NCI-H1436 (cell line): ENCODE data around the gene ADK.
A peak's percentile ranks its signal among the peaks of the same experiment; 100 is the strongest.
"Not testable (repeated sequence)": the region's sequence is repeated elsewhere in the genome, so short reads cannot be mapped to it uniquely, and the experiment has no call there.

Source experiments
- DNase-seq: peaks from one replicate; lab custom pipeline; 2025; lab: John Stamatoyannopoulos, UW

Gene ADK

DNA sequence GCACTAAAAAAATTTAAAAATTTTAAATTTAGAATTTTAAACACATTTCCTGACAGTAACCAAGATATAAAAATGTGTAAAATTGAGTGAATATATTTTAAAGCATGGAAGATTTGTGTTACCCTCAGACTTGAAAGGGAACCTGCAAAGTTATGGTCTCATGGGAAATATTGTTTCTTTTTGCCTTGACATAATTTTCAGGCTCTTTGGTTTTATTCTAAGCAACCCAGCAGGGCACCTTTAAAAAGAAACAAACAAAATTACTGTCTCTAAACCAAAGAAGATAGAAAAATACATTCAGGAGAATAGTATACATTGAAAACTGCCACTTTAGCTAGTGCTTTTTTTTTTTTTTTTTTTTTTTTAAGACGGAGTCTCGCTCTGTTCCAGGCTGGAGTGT, 87.5 kb downstream of the ADK start:
- no peak for DNase-seq

DNA sequence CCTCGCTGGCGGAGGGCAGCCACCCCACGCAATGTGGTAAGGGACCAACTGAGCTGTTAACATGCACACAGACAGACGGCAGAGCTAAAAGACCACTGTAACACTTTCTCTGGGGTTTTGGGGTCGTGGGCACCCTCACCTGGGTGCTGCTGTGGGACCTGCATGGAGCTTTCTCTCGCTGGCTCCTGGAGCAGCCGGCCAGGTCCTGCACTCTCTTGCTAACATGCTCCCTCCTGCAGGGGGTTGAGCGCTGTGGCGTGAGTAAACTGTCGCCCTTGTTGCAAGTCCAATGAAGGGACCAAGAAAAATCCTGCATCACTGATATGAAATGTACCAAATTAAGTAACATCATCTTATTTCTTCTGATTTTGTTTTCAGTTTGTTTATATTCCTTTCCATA, 92.0 kb downstream of the ADK start:
- no peak for DNase-seq

DNA sequence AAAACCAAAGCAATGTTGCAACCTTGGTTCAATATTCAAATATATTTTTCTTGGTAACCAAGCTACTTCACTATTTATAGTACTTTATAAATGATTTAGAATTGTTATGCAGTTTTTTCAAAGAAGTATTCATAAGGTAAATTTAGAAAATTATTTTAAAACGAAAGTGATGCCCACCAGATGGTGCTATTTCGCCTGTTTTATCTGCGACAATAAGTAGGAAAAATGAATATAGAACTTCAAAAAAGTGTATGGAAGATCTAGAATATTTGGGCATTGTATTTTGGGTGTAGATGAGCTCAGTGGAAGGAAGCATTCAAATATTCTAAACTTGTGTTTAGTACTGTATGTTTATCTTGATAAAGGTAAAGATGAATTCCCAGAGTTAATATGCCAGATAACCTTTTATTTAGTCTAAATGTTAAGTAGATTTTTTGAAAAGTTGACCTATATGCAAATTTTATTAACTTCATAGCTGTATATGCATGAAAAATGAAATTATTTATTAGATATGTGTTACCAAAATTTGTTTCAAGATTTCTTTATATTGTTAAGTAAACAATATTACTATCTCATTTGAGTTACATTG, 93.2 kb downstream of the ADK start:
- peak; percentile 21 for DNase-seq

DNA sequence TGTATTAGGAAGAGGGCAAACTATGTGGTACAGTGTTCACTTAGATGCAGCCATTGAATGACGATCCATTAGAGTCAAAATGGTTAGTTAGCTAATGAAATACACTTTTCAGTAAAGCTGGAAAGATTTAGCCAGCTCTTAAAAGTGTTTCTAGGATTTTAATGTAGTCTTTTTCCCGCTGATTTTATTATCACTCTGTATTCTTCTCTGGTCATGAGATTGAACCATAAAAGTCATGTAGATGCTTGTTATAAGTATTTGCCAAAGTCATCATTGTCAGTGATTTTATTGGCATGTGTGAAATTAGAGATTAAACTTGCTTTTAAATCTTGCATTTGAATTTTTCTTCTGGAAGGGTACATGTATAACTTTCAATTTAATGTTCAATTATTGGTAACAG, 93.8 kb downstream of the ADK start:
- no peak for DNase-seq

DNA sequence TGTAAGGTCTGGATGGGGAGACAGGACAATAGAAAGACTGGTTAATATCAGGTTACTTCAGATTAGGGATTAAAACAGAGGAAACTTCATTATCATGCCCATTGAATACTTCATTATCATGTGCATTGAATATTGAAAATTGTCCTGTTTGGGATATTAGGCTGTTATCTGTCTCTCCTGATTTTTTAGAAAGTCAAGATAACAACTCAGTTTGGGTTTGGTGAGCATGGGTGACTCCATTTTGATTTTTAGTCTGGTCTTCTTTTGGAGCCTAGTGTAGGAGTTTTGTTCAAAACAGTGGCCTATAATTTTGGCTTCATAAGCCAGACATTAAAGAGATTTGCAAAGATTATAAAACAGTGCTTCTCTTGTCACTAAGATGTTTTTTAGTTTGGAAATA, 95.5 kb downstream of the ADK start:
- no peak for DNase-seq

GRCh38 chr10:74249865-74250264, 98.8 kb downstream of the ADK start:
- DNase-seq, result no peak

DNA sequence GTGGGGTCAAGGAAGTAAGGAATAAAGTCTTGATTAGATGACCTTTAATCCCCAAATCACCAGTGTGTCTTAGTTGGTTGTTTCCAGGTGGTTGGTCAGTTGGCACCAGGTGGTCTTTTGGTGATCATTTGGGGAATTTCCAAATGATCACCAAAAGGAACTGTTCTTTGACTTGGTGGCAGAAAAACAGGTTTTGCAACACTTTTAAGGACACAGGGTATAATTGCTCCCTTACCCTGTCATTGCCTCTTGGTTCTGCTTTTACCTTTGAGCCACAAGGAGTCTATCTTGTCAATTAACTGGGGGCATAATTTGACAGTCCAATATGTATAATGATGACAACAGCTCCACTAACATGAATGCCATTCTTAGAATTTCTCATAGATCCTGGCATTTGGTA, 104.2 kb downstream of the ADK start:
- DNase-seq, result no peak

DNA sequence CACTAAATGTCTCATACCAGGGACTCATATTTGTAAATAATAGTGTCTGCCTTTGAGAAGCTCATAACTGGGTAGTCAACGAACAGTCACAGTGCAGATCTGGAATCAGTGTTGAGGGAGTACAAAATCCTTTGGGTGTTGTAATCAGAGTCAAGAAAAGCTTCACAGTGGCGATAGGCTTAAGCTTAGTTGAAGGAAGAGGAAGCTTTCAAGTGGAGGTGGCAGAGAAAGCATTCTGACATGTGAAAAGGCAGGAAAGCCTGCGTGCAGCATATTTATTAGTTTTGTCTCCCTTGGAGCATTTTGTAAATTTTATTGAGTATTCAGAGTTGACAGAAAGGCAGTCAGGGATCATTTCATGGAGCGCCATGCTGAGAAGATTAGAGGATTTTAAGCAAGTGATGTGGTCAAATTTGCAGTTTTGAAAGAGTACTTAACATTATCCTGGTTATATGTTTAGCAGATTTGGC, 104.9 kb downstream of the ADK start:
- no peak for DNase-seq

- no peak for DNase-seq
Observed at GRCh38 chr10:74262856-74263255, 111.8 kb downstream of the ADK start.

DNA sequence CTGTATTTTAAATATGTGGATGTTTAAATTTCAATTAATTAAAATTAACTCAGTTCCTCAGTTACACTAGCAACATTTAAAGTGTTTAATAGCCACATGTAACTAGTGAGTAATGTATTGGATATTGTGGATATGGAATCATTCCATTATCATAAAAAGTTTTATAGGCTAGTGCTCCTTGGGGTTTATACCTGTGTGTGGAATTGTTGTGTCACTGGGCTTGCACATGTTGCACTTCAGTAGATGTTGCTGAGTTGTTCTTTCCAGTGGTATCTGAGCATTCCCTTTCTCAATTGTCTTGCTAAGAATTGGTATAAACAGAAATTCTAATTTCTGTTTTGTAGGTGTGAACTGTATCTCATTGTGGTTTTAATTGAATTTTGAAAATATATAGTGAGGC, 113.0 kb downstream of the ADK start:
- no peak for DNase-seq

GRCh38 chr10:74272288-74272687, 121.3 kb downstream of the ADK start:
- DNase-seq, result no peak

DNA sequence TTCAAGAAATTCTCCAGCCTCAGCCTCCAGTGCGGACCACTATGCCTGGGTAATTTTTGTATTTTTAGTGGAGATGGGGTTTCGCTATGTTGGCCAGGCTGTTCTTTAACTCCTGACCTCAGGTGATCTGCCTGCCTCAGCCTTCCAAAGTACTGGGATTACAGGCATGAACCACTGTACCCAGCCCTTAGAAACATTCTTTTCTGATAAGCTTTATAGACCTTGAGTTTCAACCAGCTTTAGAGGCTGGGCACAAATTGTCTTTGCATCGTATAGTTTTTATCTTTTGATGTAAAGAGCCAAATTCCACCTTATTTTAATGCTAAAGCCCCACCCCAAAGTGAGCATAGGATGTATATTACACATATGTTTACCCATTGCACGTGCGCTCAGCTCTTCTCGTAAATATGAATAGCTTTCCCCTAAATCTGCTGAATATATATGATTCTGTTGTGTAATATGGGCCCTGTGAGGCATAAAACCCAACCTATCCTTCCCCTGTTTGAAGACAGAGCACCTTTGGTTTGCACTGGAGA, 124.8 kb downstream of the ADK start:
- no peak for DNase-seq

GRCh38 chr10:74276416-74276815, 125.4 kb downstream of the ADK start:
- DNase-seq, result no peak

- DNase-seq, result no peak
Observed at GRCh38 chr10:74282151-74282847, 131.3 kb downstream of the ADK start.

- no peak for DNase-seq
Observed at GRCh38 chr10:74282848-74283210, 131.8 kb downstream of the ADK start.

- DNase-seq, result no peak
Observed at GRCh38 chr10:74289188-74289587, 138.2 kb downstream of the ADK start.

- no peak for DNase-seq
Observed at GRCh38 chr10:74289951-74290350, 138.9 kb downstream of the ADK start.

- no peak for DNase-seq
Observed at GRCh38 chr10:74290708-74291107, 139.7 kb downstream of the ADK start.

DNA sequence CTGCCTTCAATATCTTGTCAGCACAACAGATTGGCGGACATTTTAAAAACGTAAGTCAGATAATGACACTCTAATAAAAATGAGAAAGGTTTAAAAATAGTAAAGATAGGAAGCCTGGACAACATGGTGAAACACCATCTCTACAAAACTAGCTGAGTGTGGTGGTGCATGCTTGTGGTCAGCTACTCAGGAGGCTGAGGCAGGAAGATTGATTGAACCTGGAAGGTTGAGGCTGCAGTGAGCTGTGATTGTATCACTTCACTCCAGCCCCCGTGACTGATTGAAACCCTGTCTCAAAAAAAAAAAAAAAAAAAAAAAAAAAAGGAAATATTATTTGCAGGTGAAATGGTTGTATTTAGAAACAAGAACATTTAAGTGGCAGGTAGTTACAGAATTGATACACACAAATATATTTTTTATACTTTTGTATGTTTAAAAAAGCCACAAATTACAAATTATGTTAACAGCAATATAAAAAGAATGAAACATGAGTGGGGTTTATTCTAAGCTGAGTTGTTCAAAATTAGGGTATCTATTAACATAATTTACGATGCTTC, 141.9 kb downstream of the ADK start:
- peak; percentile 12 for DNase-seq

- peak; percentile 32 for DNase-seq
Observed at GRCh38 chr10:74293686-74294371, 142.8 kb downstream of the ADK start.

DNA sequence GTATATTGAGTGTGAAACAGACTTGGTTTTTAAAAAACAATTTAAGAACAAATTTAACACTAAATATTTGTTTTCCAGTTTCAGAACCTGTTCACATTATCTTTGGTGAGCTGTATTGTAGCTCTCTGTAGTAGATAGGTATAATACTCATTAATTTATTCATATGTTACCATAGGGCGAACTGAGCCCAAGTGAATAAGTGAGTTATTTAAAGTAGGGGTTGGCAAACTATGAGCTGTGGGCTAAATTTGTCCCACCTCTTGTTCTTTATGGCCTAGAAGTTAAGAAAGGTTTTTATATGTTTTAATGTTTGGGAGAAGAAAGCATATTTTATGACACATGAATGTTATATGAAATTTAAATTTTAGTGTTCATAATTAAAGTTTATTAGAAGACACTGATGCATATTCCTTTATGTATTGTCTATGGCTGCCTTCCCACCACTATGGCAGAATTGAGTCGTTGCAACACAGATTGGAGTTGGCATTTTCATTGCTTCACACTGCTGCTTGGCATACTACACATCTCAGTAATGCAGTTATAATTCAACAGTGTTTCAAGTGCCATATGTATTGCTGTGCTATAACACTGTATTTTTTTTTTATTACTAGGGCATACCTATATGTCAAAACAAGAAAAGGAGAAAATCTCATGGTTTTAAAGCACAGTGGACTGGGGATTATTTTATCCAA, 146.5 kb downstream of the ADK start:
- DNase-seq, result no peak

DNA sequence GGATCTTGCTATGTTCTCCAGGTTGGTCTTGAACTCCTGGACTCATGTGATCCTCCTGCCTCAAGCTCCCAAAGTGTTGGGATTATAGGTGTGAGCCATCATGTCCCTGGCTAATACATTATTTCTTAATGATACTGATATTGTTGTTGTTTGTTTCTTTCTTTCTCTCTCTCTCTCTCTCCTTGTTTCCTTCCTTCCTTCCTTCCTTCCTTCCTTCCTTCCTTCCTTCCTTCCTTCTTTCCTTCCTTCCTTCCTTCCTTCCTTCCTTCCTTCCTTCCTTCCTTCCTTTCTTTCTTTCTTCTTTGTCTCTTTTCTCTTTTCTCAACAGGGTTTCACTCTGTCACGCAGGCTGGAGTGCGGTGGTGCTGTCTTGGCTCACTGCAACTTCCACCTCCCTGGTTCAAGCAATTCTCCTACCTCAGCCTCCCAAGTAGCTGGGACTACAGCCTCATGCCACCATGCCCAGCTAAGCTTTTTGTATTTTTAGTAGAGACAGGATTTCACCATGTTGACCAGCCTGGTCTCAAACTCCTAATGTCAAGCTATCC, 149.1 kb downstream of the ADK start:
- not testable (repeated sequence) for DNase-seq
